ENCODE measurements around the gene CDR2. TPM values are rescaled to one million over a fixed set of nuclear protein-coding genes. Genes with fewer than 3 reads are reported as not detected.
A peak's percentile ranks its signal among the peaks of the same experiment; 100 is the strongest.

Gene CDR2
- total and polyA plus RNA-seq, 2 of the 13 experiments (the other 11 are each of a cell fraction or from before 2014, with no cell fraction given), result 59.0 to 78.9 TPM

- Histone ChIP-seq H3K4me2 (ENCODE audit: low read depth, low read length) (no peak overlapping the region), H3K36me3 (replicated peaks in 1 of 2; ENCODE audit: control insufficient read depth in 1 of 2, insufficient read depth in 2 of 2, low read length in 2 of 2) (peaks cover 71 to 93% of the 10 kb centered on the region in 2 experiments), H3K79me2 (ENCODE audit: insufficient read depth, low read length) (no peaks in the 10 kb centered on the region), H2AFZ (ENCODE audit: low read length) (no peak overlapping the region), H4K20me1 (ENCODE audit: insufficient read depth, low read length) (0 out of 2 replicates have a peak, but pooled peaks cover 10% of the 10 kb centered on the region), H3K4me1 (ENCODE audit: insufficient read depth, low read length) (no peaks in the 10 kb centered on the region), H3K27me3 (ENCODE audit: control insufficient read depth in 1 of 2, insufficient read depth in 2 of 2, low read length in 2 of 2) (no peaks in the 10 kb centered on the region), H3K9ac (ENCODE audit: insufficient read depth, low read depth, low read length) (no peak overlapping the region), H3K27ac (ENCODE audit: extremely low read length, insufficient read depth, low read length) (no peak overlapping the region), H3K9me3 (ENCODE audit: low read length) (no peaks in the 10 kb centered on the region), H3K4me3 (replicated peaks in 1 of 3; ENCODE audit: insufficient read depth in 1 of 3, low read depth in 2 of 3, low read length in 3 of 3) (no peak overlapping the region)
- no peak for FAIRE-seq
- POLR2A ChIA-PET, result no interaction called here
- intact Hi-C loops (cut with micrococcal nuclease; ENCODE audit: unreplicated experiment), result no loop called here
- WGBS (ENCODE audit: low lambda C conversion rate), result 96% methylated on average over 6 of the region's 10 CpGs
- no TSS peak for BruUV-seq (replicated peaks)
- CTCF ChIA-PET (ENCODE audit: low intra/inter-chr PET ratio, low total read pairs), result no interaction called here
- no peak for DNase-seq (ENCODE audit: low spot score)
- TF ChIP-seq GATA4 (IDR thresholded peaks at IDR 0.05; ENCODE audit: borderline replicate concordance, low read depth) (no peak), AGO2 (optimal IDR thresholded peaks at IDR 0.05; ENCODE audit: low read depth, low read length) (peak; percentile 70), GLI4 (CRISPR knock-in tag; IDR thresholded peaks at IDR 0.05; ENCODE audit: borderline replicate concordance) (no peak), RBM22 (optimal IDR thresholded peaks at IDR 0.05; ENCODE audit: low read length) (peak; percentile 12), FOXP1 (IDR thresholded peaks at IDR 0.05) (no peak), FOXP1 (CRISPR knock-in tag; IDR thresholded peaks at IDR 0.05) (no peak), ZNF737 (CRISPR knock-in tag; IDR thresholded peaks at IDR 0.05; ENCODE audit: borderline replicate concordance) (0 out of 2 replicates have a peak, but pooled peaks have one; percentile 32), ZNF660 (CRISPR knock-in tag; IDR thresholded peaks at IDR 0.05; ENCODE audit: borderline replicate concordance, low read depth) (0 out of 2 replicates have a peak, but pooled peaks have one; percentile 24), ZNF225 (CRISPR knock-in tag; IDR thresholded peaks at IDR 0.05) (peak; percentile 50; the same call in 1 of the 2 replicates), MXD1 (CRISPR knock-in tag; IDR thresholded peaks at IDR 0.05) (0 out of 2 replicates have a peak, but pooled peaks have one; percentile 37), NFYC (CRISPR knock-in tag; IDR thresholded peaks at IDR 0.05) (no peak), KLF12 (CRISPR knock-in tag; IDR thresholded peaks at IDR 0.05; ENCODE audit: borderline replicate concordance) (no peak), HIVEP1 (CRISPR knock-in tag; IDR thresholded peaks at IDR 0.05) (peak; percentile 36; the same call in 1 of the 2 replicates)
- TF ChIP-seq, protein P1, sequence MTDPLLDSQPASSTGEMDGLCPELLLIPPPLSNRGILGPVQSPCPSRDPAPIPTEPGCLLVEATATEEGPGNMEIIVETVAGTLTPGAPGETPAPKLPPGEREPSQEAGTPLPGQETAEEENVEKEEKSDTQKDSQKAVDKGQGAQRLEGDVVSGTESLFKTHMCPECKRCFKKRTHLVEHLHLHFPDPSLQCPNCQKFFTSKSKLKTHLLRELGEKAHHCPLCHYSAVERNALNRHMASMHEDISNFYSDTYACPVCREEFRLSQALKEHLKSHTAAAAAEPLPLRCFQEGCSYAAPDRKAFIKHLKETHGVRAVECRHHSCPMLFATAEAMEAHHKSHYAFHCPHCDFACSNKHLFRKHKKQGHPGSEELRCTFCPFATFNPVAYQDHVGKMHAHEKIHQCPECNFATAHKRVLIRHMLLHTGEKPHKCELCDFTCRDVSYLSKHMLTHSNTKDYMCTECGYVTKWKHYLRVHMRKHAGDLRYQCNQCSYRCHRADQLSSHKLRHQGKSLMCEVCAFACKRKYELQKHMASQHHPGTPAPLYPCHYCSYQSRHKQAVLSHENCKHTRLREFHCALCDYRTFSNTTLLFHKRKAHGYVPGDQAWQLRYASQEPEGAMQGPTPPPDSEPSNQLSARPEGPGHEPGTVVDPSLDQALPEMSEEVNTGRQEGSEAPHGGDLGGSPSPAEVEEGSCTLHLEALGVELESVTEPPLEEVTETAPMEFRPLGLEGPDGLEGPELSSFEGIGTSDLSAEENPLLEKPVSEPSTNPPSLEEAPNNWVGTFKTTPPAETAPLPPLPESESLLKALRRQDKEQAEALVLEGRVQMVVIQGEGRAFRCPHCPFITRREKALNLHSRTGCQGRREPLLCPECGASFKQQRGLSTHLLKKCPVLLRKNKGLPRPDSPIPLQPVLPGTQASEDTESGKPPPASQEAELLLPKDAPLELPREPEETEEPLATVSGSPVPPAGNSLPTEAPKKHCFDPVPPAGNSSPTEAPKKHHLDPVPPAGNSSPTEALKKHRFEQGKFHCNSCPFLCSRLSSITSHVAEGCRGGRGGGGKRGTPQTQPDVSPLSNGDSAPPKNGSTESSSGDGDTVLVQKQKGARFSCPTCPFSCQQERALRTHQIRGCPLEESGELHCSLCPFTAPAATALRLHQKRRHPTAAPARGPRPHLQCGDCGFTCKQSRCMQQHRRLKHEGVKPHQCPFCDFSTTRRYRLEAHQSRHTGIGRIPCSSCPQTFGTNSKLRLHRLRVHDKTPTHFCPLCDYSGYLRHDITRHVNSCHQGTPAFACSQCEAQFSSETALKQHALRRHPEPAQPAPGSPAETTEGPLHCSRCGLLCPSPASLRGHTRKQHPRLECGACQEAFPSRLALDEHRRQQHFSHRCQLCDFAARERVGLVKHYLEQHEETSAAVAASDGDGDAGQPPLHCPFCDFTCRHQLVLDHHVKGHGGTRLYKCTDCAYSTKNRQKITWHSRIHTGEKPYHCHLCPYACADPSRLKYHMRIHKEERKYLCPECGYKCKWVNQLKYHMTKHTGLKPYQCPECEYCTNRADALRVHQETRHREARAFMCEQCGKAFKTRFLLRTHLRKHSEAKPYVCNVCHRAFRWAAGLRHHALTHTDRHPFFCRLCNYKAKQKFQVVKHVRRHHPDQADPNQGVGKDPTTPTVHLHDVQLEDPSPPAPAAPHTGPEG (CRISPR knock-in tag; IDR thresholded peaks at IDR 0.05), result no peak
- in situ Hi-C loops (cut with HindIII; ENCODE audit: extremely low pct_ligation_motif_present, low pct_unique_long_range_greater_than_20kb), result loop anchor here (25.0 kb wide), 2 partner anchors 766 to 1166 kb away; partner anchors contain the start of genes DNAH3 and LDAF1
- ATAC-seq, result no peak
Observed at GRCh38 chr16:22328081-22328725, 46.2 kb downstream of the CDR2 start.

Measured in HepG2 (cell line).